Rectal smooth muscle tissue (tissue), 1 donor: Measurements from ENCODE around the gene B4GALNT3.
A peak's percentile ranks its signal among the peaks of the same experiment; 100 is the strongest.
"Not testable (repeated sequence)": the region's sequence is repeated elsewhere in the genome, so short reads cannot be mapped to it uniquely, and the experiment has no call there.

Experiments
- H3K27ac ChIP-seq: one replicate; pipeline ENCODE4 v1.7.0; 2013; ENCODE audit warnings: low read depth, low read length, inconsistent platforms
- H3K27me3 ChIP-seq: one replicate; pipeline ENCODE4 v1.7.0; 2013; ENCODE audit warnings: low read length; ENCODE audit not compliant: control insufficient read depth, insufficient read depth
- H3K36me3 ChIP-seq: one replicate; pipeline ENCODE4 v1.7.0; 2013; ENCODE audit warnings: low read length; ENCODE audit not compliant: control insufficient read depth, insufficient read depth
- H3K4me1 ChIP-seq: one replicate; pipeline ENCODE4 v1.7.0; 2013; ENCODE audit warnings: low read length; ENCODE audit not compliant: control insufficient read depth, insufficient read depth
- H3K4me3 ChIP-seq: one replicate; pipeline ENCODE4 v1.7.0; 2013; ENCODE audit warnings: low read length
- H3K9ac ChIP-seq: one replicate; pipeline ENCODE4 v1.7.0; 2013; ENCODE audit warnings: low read length

Gene B4GALNT3

GRCh38 chr12:570921-571794, 111.4 kb downstream of the B4GALNT3 start:
- Histone ChIP-seq H3K27me3 (no peaks in the 10 kb centered on the region), H3K9ac (peak overlapping the region; percentile 16), H3K36me3 (no peaks in the 10 kb centered on the region), H3K4me3 (peak overlapping the region; percentile 72), H3K4me1 (no peaks in the 10 kb centered on the region), H3K27ac (peak overlapping the region; percentile 86)

- no peak overlapping the region for H3K9ac ChIP-seq
- H3K36me3 ChIP-seq: no peaks in the 10 kb centered on the region
- no peaks in the 10 kb centered on the region for H3K27me3 ChIP-seq
- peaks cover 3% of the 10 kb centered on the region for H3K4me1 ChIP-seq
- H3K4me3 ChIP-seq: no peak overlapping the region
- H3K27ac ChIP-seq: peak overlapping the region; percentile 86
These were observed 112.2 kb downstream of the B4GALNT3 start for GRCh38 chr12:571795-572531.

- peaks cover 3% of the 10 kb centered on the region for H3K4me1 ChIP-seq
- no peak overlapping the region for H3K9ac ChIP-seq
- H3K36me3 ChIP-seq: no peaks in the 10 kb centered on the region
- no peaks in the 10 kb centered on the region for H3K27me3 ChIP-seq
- H3K4me3 ChIP-seq: no peak overlapping the region
- H3K27ac ChIP-seq: no peak overlapping the region
These were observed 112.8 kb downstream of the B4GALNT3 start for GRCh38 chr12:572532-572899.

GRCh38 chr12:573232-573631, 113.5 kb downstream of the B4GALNT3 start:
- H3K27ac ChIP-seq: no peak overlapping the region
- H3K9ac ChIP-seq: no peak overlapping the region
- peaks cover 3% of the 10 kb centered on the region for H3K4me1 ChIP-seq
- no peak overlapping the region for H3K4me3 ChIP-seq
- no peaks in the 10 kb centered on the region for H3K27me3 ChIP-seq
- no peaks in the 10 kb centered on the region for H3K36me3 ChIP-seq

GRCh38 chr12:574475-575128, 114.9 kb downstream of the B4GALNT3 start:
- no peak overlapping the region for H3K9ac ChIP-seq
- H3K36me3 ChIP-seq: no peaks in the 10 kb centered on the region
- H3K4me3 ChIP-seq: no peak overlapping the region
- no peaks in the 10 kb centered on the region for H3K27me3 ChIP-seq
- peak overlapping the region; percentile 29 for H3K27ac ChIP-seq
- H3K4me1 ChIP-seq: peaks cover 3% of the 10 kb centered on the region

GRCh38 chr12:575129-575502, 115.4 kb downstream of the B4GALNT3 start:
- Histone ChIP-seq H3K9ac (no peak overlapping the region), H3K27me3 (no peaks in the 10 kb centered on the region), H3K4me1 (peaks cover 3% of the 10 kb centered on the region), H3K4me3 (no peak overlapping the region), H3K36me3 (no peaks in the 10 kb centered on the region), H3K27ac (no peak overlapping the region)

- Histone ChIP-seq H3K27me3 (no peaks in the 10 kb centered on the region), H3K36me3 (no peaks in the 10 kb centered on the region), H3K9ac (no peak overlapping the region), H3K27ac (peak overlapping the region; percentile 41), H3K4me3 (peak overlapping the region; percentile 47), H3K4me1 (peaks cover 3% of the 10 kb centered on the region)
These were observed 116.3 kb downstream of the B4GALNT3 start for GRCh38 chr12:575948-576614.

- no peaks in the 10 kb centered on the region for H3K27me3 ChIP-seq
These were observed 116.9 kb downstream of the B4GALNT3 start for GRCh38 chr12:576615-577110.

GRCh38 chr12:577994-578747, 118.4 kb downstream of the B4GALNT3 start:
- H3K27ac ChIP-seq, H3K9ac ChIP-seq: not testable (repeated sequence)

More at GRCh38 chr12:576615-577110, 116.9 kb downstream of the B4GALNT3 start:
- H3K4me1 ChIP-seq: peaks cover 3% of the 10 kb centered on the region
- H3K27ac ChIP-seq: peak overlapping the region; percentile 41
- no peak overlapping the region for H3K9ac ChIP-seq
- peak overlapping the region; percentile 47 for H3K4me3 ChIP-seq
- H3K36me3 ChIP-seq: no peaks in the 10 kb centered on the region

GRCh38 chr12:578748-579419, 119.1 kb downstream of the B4GALNT3 start:
- no peaks in the 10 kb centered on the region for H3K36me3 ChIP-seq
- H3K4me3 ChIP-seq: no peak overlapping the region
- peaks cover 3% of the 10 kb centered on the region for H3K4me1 ChIP-seq
- no peaks in the 10 kb centered on the region for H3K27me3 ChIP-seq
- no peak overlapping the region for H3K27ac ChIP-seq
- H3K9ac ChIP-seq: no peak overlapping the region

More at GRCh38 chr12:577994-578747, 118.4 kb downstream of the B4GALNT3 start:
- H3K4me1 ChIP-seq, H3K36me3 ChIP-seq, H3K27me3 ChIP-seq, H3K4me3 ChIP-seq: not testable (repeated sequence)
